ENCODE results near the gene KNTC1. TPM values are rescaled to one million over a fixed set of nuclear protein-coding genes. Genes with fewer than 3 reads are reported as not detected.

The KNTC1 gene
- total RNA-seq, 1 donor, result 12.3 TPM

GRCh38 chr12:122499991-122500684 lies 26.9 kb upstream of the KNTC1 start:
- peak; percentile 90 for DNase-seq (ENCODE audit: insufficient read length, low spot score, missing footprints)
- Histone ChIP-seq H3K4me1 (ENCODE audit: insufficient read depth, low read length) (peaks cover 12% of the 10 kb centered on the region), H3K9me3 (ENCODE audit: low read depth, low read length) (no peaks in the 10 kb centered on the region), H3K4me2 (ENCODE audit: insufficient read depth, low read length) (peak overlapping the region; percentile 87), H4K20me1 (ENCODE audit: insufficient read depth, low read length) (peaks cover 4% of the 10 kb centered on the region), H3K27ac (ENCODE audit: low read depth, low read length) (peak overlapping the region; percentile 98), H3K4me3 (ENCODE audit: insufficient read depth, low read length) (peak overlapping the region; percentile 99), H3K36me3 (ENCODE audit: insufficient read depth, low read length) (peaks cover 32% of the 10 kb centered on the region), H3K27me3 (ENCODE audit: insufficient read depth, low read length) (no peaks in the 10 kb centered on the region), H2AFZ (ENCODE audit: low read length) (peak overlapping the region; percentile 98), H3K79me2 (ENCODE audit: insufficient read depth, low read length) (peaks cover 45% of the 10 kb centered on the region)
- no peak for TF ChIP-seq CTCF (IDR thresholded peaks at IDR 0.05; ENCODE audit: extremely low read depth, low read depth, low read length)

- no peak for TF ChIP-seq CTCF (IDR thresholded peaks at IDR 0.05; ENCODE audit: extremely low read depth, low read depth, low read length)
Observed at GRCh38 chr12:122500685-122501488, 26.2 kb upstream of the KNTC1 start, which contains the start of gene ZCCHC8. Gene ZCCHC8 (minus strand): TSS chr12:122500932. CDS start chr12:122500840, 92 bp downstream.

GRCh38 chr12:122501489-122501989 lies 25.5 kb upstream of the KNTC1 start:
- peaks cover 4% of the 10 kb centered on the region for H4K20me1 ChIP-seq (ENCODE audit: insufficient read depth, low read length)
- no peak for DNase-seq (ENCODE audit: insufficient read length, low spot score, missing footprints)
- H3K4me1 ChIP-seq (ENCODE audit: insufficient read depth, low read length), result peaks cover 12% of the 10 kb centered on the region
- H3K9me3 ChIP-seq (ENCODE audit: low read depth, low read length), result no peaks in the 10 kb centered on the region
- H3K79me2 ChIP-seq (ENCODE audit: insufficient read depth, low read length), result peaks cover 39% of the 10 kb centered on the region
- TF ChIP-seq CTCF (IDR thresholded peaks at IDR 0.05; ENCODE audit: extremely low read depth, low read depth, low read length), result no peak
- peaks cover 44% of the 10 kb centered on the region for H3K36me3 ChIP-seq (ENCODE audit: insufficient read depth, low read length)
- peak overlapping the region; percentile 98 for H3K27ac ChIP-seq (ENCODE audit: low read depth, low read length)
- H3K27me3 ChIP-seq (ENCODE audit: insufficient read depth, low read length), result no peaks in the 10 kb centered on the region
- no peak overlapping the region for H2AFZ ChIP-seq (ENCODE audit: low read length)
- peak overlapping the region; percentile 87 for H3K4me2 ChIP-seq (ENCODE audit: insufficient read depth, low read length)
- peak overlapping the region; percentile 99 for H3K4me3 ChIP-seq (ENCODE audit: insufficient read depth, low read length)

More at GRCh38 chr12:122500685-122501488, 26.2 kb upstream of the KNTC1 start, which contains the start of gene ZCCHC8:
- Histone ChIP-seq H3K79me2 (ENCODE audit: insufficient read depth, low read length) (peaks cover 38% of the 10 kb centered on the region), H3K27me3 (ENCODE audit: insufficient read depth, low read length) (no peaks in the 10 kb centered on the region), H2AFZ (ENCODE audit: low read length) (peak within 1 kb of the TSS; percentile 98), H3K4me2 (ENCODE audit: insufficient read depth, low read length) (peak within 1 kb of the TSS; percentile 87), H3K4me1 (ENCODE audit: insufficient read depth, low read length) (peaks cover 12% of the 10 kb centered on the region), H3K27ac (ENCODE audit: low read depth, low read length) (peak within 1 kb of the TSS; percentile 98), H4K20me1 (ENCODE audit: insufficient read depth, low read length) (peaks cover 4% of the 10 kb centered on the region), H3K4me3 (ENCODE audit: insufficient read depth, low read length) (peak within 1 kb of the TSS; percentile 99), H3K9me3 (ENCODE audit: low read depth, low read length) (no peaks in the 10 kb centered on the region), H3K36me3 (ENCODE audit: insufficient read depth, low read length) (peaks cover 37% of the 10 kb centered on the region)
- peak; percentile 97 for DNase-seq (ENCODE audit: insufficient read length, low spot score, missing footprints)
